Fibroblast of gingiva (primary cell): ENCODE data around the gene MAML3.

Experiments used
- DNase-seq: peaks from one replicate; pipeline ENCODE4 v3.0.0-alpha.2; 2011; ENCODE audit warnings: low read depth

MAML3 gene

GRCh38 chr4:139782926-139783522, 371.0 kb downstream of the MAML3 start:
- DNase-seq, result no peak

GRCh38 chr4:139781066-139781465, 372.9 kb downstream of the MAML3 start:
- DNase-seq, result no peak

- DNase-seq, result no peak
Observed at GRCh38 chr4:139779691-139780090, 374.3 kb downstream of the MAML3 start.

- DNase-seq, result no peak
Observed at GRCh38 chr4:139777757-139778156, 376.2 kb downstream of the MAML3 start.

GRCh38 chr4:139776235-139776634, 377.7 kb downstream of the MAML3 start:
- no peak for DNase-seq

GRCh38 chr4:139774759-139775487, 379.1 kb downstream of the MAML3 start:
- no peak for DNase-seq

- DNase-seq, result no peak
Observed at GRCh38 chr4:139773560-139774318, 380.2 kb downstream of the MAML3 start.

- DNase-seq, result no peak
Observed at GRCh38 chr4:139770361-139770760, 383.6 kb downstream of the MAML3 start.

- no peak for DNase-seq
Observed at GRCh38 chr4:139769364-139769763, 384.6 kb downstream of the MAML3 start.

GRCh38 chr4:139768896-139769295, 385.1 kb downstream of the MAML3 start:
- no peak for DNase-seq

- DNase-seq, result peak; percentile 14
Observed at GRCh38 chr4:139768366-139768765, 385.6 kb downstream of the MAML3 start.

GRCh38 chr4:139767585-139767984, 386.4 kb downstream of the MAML3 start:
- no peak for DNase-seq

- DNase-seq, result peak; percentile 87
Observed at GRCh38 chr4:139767168-139767567, 386.8 kb downstream of the MAML3 start.

- no peak for DNase-seq
Observed at GRCh38 chr4:139764686-139765310, 389.2 kb downstream of the MAML3 start.

- no peak for DNase-seq
Observed at GRCh38 chr4:139764182-139764581, 389.8 kb downstream of the MAML3 start.

- no peak for DNase-seq
Observed at GRCh38 chr4:139763672-139764071, 390.3 kb downstream of the MAML3 start.

GRCh38 chr4:139763205-139763604, 390.8 kb downstream of the MAML3 start:
- DNase-seq, result no peak

GRCh38 chr4:139762720-139763119, 391.3 kb downstream of the MAML3 start:
- no peak for DNase-seq

GRCh38 chr4:139761461-139761860, 392.5 kb downstream of the MAML3 start:
- DNase-seq, result no peak

- no peak for DNase-seq
Observed at GRCh38 chr4:139760567-139760966, 393.4 kb downstream of the MAML3 start.

GRCh38 chr4:139759097-139759496, 394.9 kb downstream of the MAML3 start:
- DNase-seq, result no peak

- DNase-seq, result no peak
Observed at GRCh38 chr4:139756391-139757180, 397.4 kb downstream of the MAML3 start.
